Embryonic facial prominence (tissue), 1 donor: ENCODE results near the gene CACNA1D.

Experiments
- DNase-seq: peaks from one replicate; pipeline ENCODE4 v3.0.0-alpha.2; 2016; ENCODE audit errors: extremely low spot score

The CACNA1D gene

GRCh38 chr3:53787016-53787415 lies 292.6 kb downstream of the CACNA1D start:
- DNase-seq = no peak

- no peak for DNase-seq
Measured at GRCh38 chr3:53788038-53788437, 293.6 kb downstream of the CACNA1D start.

- no peak for DNase-seq
Measured at GRCh38 chr3:53789459-53789858, 295.0 kb downstream of the CACNA1D start.

- DNase-seq = no peak
Measured at GRCh38 chr3:53790470-53790869, 296.1 kb downstream of the CACNA1D start.

GRCh38 chr3:53791317-53791716 lies 296.9 kb downstream of the CACNA1D start:
- no peak for DNase-seq

GRCh38 chr3:53792866-53793265 lies 298.5 kb downstream of the CACNA1D start:
- no peak for DNase-seq

GRCh38 chr3:53794597-53794996 lies 300.2 kb downstream of the CACNA1D start:
- DNase-seq = no peak

GRCh38 chr3:53795176-53795575 lies 300.8 kb downstream of the CACNA1D start:
- no peak for DNase-seq

- no peak for DNase-seq
Measured at GRCh38 chr3:53795789-53796560, 301.6 kb downstream of the CACNA1D start.

GRCh38 chr3:53798144-53798543 lies 303.7 kb downstream of the CACNA1D start:
- DNase-seq = no peak

GRCh38 chr3:53799338-53799865 lies 305.0 kb downstream of the CACNA1D start:
- DNase-seq = no peak

GRCh38 chr3:53800041-53800906 lies 305.9 kb downstream of the CACNA1D start:
- no peak for DNase-seq

- DNase-seq = no peak
Measured at GRCh38 chr3:53801319-53801718, 306.9 kb downstream of the CACNA1D start.

- DNase-seq = no peak
Measured at GRCh38 chr3:53802256-53802880, 308.0 kb downstream of the CACNA1D start.

GRCh38 chr3:53803124-53803815 lies 308.9 kb downstream of the CACNA1D start:
- no peak for DNase-seq

GRCh38 chr3:53803816-53804695 lies 309.6 kb downstream of the CACNA1D start:
- DNase-seq = no peak

- DNase-seq = no peak
Measured at GRCh38 chr3:53804697-53805462, 310.5 kb downstream of the CACNA1D start.

GRCh38 chr3:53805463-53806159 lies 311.2 kb downstream of the CACNA1D start:
- DNase-seq = no peak
